C4-2B (cell line): ENCODE results near the gene LIX1L.
A peak's percentile ranks its signal among the peaks of the same experiment; 100 is the strongest.

Source experiments
- H3K27ac ChIP-seq: fragments of 450-650 bp; 2 replicates; pipeline ENCODE4 v1.5.1; 2017
- ZFX ChIP-seq: fragments of 450-650 bp; IDR thresholded peaks from 2 replicates; pipeline ENCODE4 v1.6.1; 2017
- TF ChIP-seq, protein P1 (sequence below): fragments of 450-650 bp; conservative IDR thresholded peaks from 2 replicates; pipeline ENCODE4 v1.5.1; 2017; ENCODE audit warnings: mild to moderate bottlenecking

Gene LIX1L

DNA sequence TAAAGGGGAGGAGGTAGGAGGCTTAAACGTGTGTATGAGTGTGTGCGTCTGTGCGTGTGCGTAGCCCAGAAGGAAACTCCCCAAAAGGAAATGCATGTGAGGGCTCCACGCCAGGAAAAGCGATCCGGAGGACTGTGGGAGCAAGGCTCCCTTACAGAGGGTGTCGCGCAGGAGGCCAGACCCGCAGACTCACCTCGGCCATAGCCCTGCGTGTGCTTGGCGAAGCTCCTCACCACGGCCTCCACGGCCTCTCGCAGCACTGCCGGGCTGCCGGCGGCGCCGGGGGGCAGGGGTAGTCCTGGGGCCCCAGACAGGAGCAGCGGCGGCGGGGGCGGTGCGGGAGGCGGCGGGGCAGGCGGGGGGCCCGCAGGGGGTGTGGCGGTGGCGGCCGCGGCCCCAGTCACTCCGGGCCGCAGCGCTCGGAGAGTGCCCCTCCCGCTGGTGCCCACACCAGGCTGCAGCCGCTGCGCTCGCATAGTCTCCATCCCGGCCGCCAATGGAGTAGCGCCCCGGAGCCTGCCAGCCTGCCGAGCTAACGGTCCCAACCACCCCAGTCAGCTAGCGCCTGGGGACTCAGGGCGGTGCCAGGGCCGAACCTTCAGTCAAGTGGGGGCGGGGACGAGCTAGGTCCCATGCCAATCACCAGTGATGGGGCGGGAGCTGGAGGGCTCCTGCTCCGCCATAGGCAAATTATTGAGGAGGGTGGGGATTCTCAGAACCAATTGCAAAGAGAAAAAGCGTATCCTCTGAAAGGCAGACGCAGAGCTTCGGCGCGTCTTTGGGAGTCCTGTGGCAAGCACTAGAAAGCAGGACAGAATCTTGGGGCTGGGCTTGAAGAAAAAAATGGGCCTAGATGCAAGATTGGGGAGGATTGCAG is at the start of gene LIX1L:
Gene LIX1L, minus strand, starts transcription at position 575 of the 877 bp plus-strand sequence. Its CDS starts 90 bp downstream, at position 485.
- no peak within 1 kb of the TSS for H3K27ac ChIP-seq
- TF ChIP-seq, protein P1, sequence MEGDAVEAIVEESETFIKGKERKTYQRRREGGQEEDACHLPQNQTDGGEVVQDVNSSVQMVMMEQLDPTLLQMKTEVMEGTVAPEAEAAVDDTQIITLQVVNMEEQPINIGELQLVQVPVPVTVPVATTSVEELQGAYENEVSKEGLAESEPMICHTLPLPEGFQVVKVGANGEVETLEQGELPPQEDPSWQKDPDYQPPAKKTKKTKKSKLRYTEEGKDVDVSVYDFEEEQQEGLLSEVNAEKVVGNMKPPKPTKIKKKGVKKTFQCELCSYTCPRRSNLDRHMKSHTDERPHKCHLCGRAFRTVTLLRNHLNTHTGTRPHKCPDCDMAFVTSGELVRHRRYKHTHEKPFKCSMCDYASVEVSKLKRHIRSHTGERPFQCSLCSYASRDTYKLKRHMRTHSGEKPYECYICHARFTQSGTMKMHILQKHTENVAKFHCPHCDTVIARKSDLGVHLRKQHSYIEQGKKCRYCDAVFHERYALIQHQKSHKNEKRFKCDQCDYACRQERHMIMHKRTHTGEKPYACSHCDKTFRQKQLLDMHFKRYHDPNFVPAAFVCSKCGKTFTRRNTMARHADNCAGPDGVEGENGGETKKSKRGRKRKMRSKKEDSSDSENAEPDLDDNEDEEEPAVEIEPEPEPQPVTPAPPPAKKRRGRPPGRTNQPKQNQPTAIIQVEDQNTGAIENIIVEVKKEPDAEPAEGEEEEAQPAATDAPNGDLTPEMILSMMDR: no peak
- no peak for TF ChIP-seq ZFX

DNA sequence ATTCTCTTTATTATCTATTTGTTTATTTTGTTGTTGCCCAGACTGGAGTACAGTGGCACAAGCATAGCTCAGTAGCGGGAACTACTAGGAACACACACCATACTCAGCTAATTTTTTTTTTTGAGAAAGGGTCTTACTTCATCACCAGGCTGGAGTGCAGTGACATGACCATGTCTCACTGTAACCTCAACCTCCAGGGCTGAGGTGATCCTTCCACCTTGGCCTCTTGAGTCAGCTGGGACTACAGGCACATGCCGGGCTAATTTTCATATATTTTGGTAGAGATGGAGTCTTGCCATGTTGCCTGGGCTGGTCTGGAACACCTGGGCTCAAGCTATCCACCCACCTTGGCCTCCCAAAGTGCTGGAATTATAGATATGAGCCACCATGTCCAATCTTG is 43.9 kb upstream of the LIX1L start:
- TF ChIP-seq, protein P1: no peak
- TF ChIP-seq ZFX: no peak

DNA sequence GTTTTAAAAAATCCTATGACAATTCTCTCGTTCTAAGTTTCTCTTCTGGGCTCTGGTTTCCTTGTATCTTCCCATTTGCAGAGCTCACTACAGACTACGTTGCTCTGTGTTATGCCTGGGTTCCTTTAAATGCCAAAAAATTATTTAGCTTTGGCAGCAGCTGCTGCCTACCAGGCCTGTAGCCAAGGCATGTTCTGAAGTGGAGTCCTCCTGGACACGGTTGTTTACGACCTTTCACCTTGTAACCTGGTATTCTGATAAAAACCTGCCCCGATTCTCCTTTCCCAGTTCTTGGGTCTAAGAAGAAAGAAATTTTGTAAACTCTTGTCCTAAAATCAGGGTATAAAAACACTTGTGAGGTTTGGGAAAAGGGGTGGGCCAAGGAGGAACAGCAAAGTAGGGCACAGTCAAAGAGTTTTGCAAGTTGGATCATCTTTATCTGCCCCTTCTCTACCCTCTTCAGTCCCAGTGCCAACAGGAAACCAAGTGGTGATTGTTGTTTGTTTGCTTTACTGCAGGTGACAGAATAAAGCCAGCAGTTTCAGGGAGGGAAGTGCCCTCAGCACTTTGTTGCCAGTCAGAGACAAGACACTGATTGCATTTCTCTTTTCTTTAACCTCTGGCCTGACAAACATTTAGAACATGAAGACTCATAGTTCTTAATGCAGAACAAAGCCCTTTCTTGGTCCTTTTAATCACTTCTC is 41.7 kb upstream of the LIX1L start:
- TF ChIP-seq ZFX: no peak
- TF ChIP-seq, protein P1: no peak
- H3K27ac ChIP-seq: peak overlapping the region; percentile 73

More for the DNA sequence above, 43.9 kb upstream of the LIX1L start:
- no peak overlapping the region for H3K27ac ChIP-seq

DNA sequence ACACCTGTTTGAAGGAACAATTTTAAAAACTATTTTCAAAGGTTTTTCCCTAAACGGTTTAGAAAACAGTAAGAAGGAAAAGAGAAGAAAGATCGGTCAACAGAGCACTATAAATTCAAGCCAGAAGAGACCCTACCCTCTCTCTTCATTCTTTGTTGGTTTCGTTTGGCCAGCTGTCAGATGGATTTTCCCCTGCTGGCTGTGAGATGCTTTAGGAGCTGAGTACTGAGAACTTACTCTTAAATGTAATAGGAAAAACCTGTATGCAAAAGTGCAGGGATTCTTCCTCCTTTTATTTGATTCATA is 39.9 kb upstream of the LIX1L start:
- TF ChIP-seq, protein P1: no peak
- no peak for TF ChIP-seq ZFX
- no peak overlapping the region for H3K27ac ChIP-seq

DNA sequence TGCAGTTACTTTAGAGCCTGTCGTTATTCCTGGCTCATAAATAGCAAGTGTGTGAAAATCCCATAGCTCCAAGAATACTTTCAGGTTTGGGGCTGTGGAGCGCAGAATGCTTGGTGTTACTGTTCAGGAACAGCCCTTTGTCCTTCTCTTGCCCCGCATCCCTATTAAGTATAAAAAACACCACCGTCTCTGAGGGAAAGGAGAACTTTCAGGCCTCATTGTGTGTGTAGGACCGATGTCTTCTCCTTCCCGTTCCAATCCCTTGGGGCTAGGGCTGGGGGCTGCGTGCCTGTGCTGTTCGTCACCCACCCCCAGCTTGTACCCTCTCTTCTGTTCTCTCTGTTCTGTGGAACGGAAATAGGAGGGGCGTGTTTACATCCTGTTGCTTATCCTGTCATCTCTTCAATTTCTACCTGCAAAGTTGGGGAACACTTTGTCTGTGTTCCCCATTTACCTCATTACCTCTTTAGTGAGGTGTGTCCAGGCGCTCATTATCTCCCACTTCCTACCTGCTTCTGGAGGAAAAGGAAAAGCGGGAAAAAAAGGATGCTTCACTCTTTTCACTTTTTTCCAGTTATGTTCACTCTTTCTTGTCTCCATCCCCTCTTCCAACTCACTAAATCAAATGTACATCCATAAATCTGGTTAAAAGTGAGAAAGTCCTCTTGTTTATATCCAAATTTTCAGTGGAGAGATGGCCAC is 39.4 kb upstream of the LIX1L start:
- TF ChIP-seq ZFX: no peak
- TF ChIP-seq, protein P1: no peak
- peak overlapping the region; percentile 92 for H3K27ac ChIP-seq

DNA sequence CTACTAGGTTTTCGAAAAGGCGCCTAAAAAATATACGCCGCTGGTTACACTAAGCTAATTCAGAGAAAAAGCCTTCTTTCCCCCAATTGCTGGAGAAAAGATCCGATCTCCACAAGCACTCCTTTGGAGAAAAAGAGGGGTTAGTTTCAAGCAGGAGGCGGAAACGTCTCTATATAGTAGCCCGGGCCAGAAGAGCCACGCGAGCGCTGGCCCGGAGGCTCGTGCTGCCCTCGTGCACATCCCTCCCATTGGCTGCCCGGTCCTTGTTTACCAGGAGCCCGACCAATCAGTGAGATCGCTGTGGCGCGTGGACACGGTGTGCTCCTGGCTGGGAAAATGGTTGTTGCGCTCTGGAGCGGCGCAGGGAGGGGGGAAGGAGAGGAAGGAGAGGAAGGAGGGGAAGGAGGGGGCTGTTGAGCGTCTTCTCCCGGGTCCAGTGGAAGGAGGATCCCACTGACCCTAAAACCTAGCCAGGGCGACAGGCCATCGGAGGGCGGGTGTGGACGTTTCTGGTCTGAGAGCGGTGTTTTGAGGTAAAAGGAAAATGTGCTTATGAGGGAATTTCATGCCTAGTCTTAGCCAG is 38.7 kb upstream of the LIX1L start, which contains the start of gene TXNIP:
Gene TXNIP, minus strand, starts transcription at position 147 of the 583 bp plus-strand sequence. CDS start 313 bp downstream, outside the sequence.
- H3K27ac ChIP-seq: peak within 1 kb of the TSS; percentile 92
- TF ChIP-seq ZFX: no peak
- TF ChIP-seq, protein P1: no peak
